K562 (cell line): ENCODE measurements around the gene ADGRG1. TPM values are rescaled to one million over a fixed set of nuclear protein-coding genes. Genes with fewer than 3 reads are reported as not detected.

ENCODE experiments used
- ATAC-seq: fragments of 200-7000 bp; cut with Tn5 transposase; 3 replicates; pipeline ENCODE4 v1.9.1; 2020; ENCODE audit warnings: moderate library complexity
- BruUV-seq: library from RNA; stranded (reverse); fragments of 400-500 nt; replicated peaks from 2 replicates; lab custom pipeline; 2021; lab: Mats Ljungman, UMichigan
- CTCF ChIA-PET: fragments of 300-600 bp; formaldehyde crosslinking; extraction: SDS; loops from one replicate; lab custom pipeline; 2021; ENCODE audit warnings: low intra/inter-chr PET ratio; lab: Yijun Ruan, JAX
- POLR2A ChIA-PET: fragments of 300-600, 350-650 bp; sonication (Branson Sonifier 250); formaldehyde crosslinking; extraction: SDS; loops from one replicate; lab custom pipeline; 2021; ENCODE audit warnings: antibody characterized with exemption, inconsistent platforms; lab: Yijun Ruan, JAX
- DNase-seq, 4 experiments: peaks; one replicate each; pipeline versions ENCODE4 v3.0.0 to v3.0.0-alpha.2; 2011 to 2018; ENCODE audit warnings: low spot score in 3 of 4, mixed read lengths in 3 of 4; ENCODE audit errors: extremely low read depth in 1 of 4
- FAIRE-seq: peaks from 2 replicates; lab custom pipeline; 2011; peaks lifted over from hg19 to GRCh38; lab: Jason Lieb, UNC
- H2AFZ ChIP-seq: 2 replicates; pipeline ENCODE4 v1.6.0; 2011; ENCODE audit warnings: low read depth, low read length, control low read depth, inconsistent platforms
- H3K27ac ChIP-seq: fragments of 200-600 bp; 3 replicates; pipeline ENCODE4 v1.8.0; 2011; ENCODE audit warnings: low read depth, mild to moderate bottlenecking, control low read depth, inconsistent platforms, low read length, moderate library complexity, mixed read lengths; ENCODE audit errors: extremely low read depth
- H3K27me3 ChIP-seq, 2 experiments: fragments of 300-600 bp in 1 of 2; 2 replicates in 1 of 2; 3 replicates in 1 of 2; pipeline versions ENCODE4 v1.6.0 to v1.8.0; 2011; ENCODE audit warnings: inconsistent platforms in 2 of 2, low read length in 2 of 2, mild to moderate bottlenecking in 1 of 2, mixed read lengths in 1 of 2, moderate library complexity in 1 of 2; ENCODE audit not compliant: control insufficient read depth in 2 of 2, insufficient read depth in 2 of 2
- H3K36me3 ChIP-seq: fragments of 300-600 bp; 3 replicates; pipeline ENCODE4 v1.8.0; 2011; ENCODE audit warnings: mild to moderate bottlenecking, low read length, inconsistent platforms; ENCODE audit not compliant: control insufficient read depth, insufficient read depth
- H3K4me1 ChIP-seq, 2 experiments: fragments of 200-600 bp in 1 of 2; replicated peaks in 1 of 2; 2 replicates in 1 of 2; 3 replicates in 1 of 2; pipeline versions ENCODE4 v1.5.1 to v1.8.0; 2011; ENCODE audit warnings: inconsistent platforms in 2 of 2, low read length in 2 of 2, mild to moderate bottlenecking in 1 of 2, mixed read lengths in 1 of 2, moderate library complexity in 1 of 2; ENCODE audit not compliant: control insufficient read depth in 2 of 2, insufficient read depth in 2 of 2
- H3K4me2 ChIP-seq: 2 replicates; pipeline ENCODE4 v1.6.1; 2011; ENCODE audit warnings: low read length, control low read depth, inconsistent platforms, mixed read lengths; ENCODE audit not compliant: insufficient read depth
- H3K4me3 ChIP-seq: fragments of 200-600 bp; sonication (generic), shearing (Covaris generic); 2 replicates; pipeline ENCODE4 v1.5.1; 2016; ENCODE audit warnings: control low read depth, inconsistent platforms
- H3K79me2 ChIP-seq: fragments of 200-600 bp; 3 replicates; pipeline ENCODE4 v1.8.0; 2011; ENCODE audit warnings: low read length, inconsistent platforms; ENCODE audit not compliant: control insufficient read depth, insufficient read depth
- H3K9ac ChIP-seq, 2 experiments: 2 replicates each; pipeline versions ENCODE4 v1.6.0 to v1.6.1; 2011; ENCODE audit warnings: low read depth in 2 of 2, low read length in 2 of 2, control low read depth in 1 of 2, inconsistent platforms in 1 of 2, mild to moderate bottlenecking in 1 of 2, mixed read lengths in 1 of 2; ENCODE audit not compliant: insufficient read depth in 1 of 2
- H3K9me1 ChIP-seq: one replicate; pipeline ENCODE4 v1.6.0; 2011; ENCODE audit warnings: inconsistent platforms, mild to moderate bottlenecking, low read length, moderate library complexity; ENCODE audit not compliant: control insufficient read depth, insufficient read depth
- H3K9me3 ChIP-seq: replicated peaks from 2 replicates; pipeline ENCODE4 v1.5.1; 2011; ENCODE audit warnings: low read depth, low read length, inconsistent platforms; ENCODE audit not compliant: control insufficient read depth, insufficient read depth
- H4K20me1 ChIP-seq: replicated peaks from 2 replicates; pipeline ENCODE4 v1.6.1; 2011; ENCODE audit warnings: low read length, inconsistent platforms, mixed read lengths; ENCODE audit not compliant: control insufficient read depth, insufficient read depth
- CHD4 ChIP-seq: fragments of 200-600 bp; sonication (generic); IDR thresholded peaks from 3 replicates; pipeline ENCODE4 v1.6.1; 2012; ENCODE audit warnings: low read depth, mild to moderate bottlenecking, mixed read lengths, low read length, inconsistent platforms; ENCODE audit not compliant: insufficient read depth, insufficient replicate concordance, poor library complexity, severe bottlenecking
- E2F8 ChIP-seq: fragments of 450-650 bp; IDR thresholded peaks from 2 replicates; pipeline ENCODE4 v1.7.1; 2018; ENCODE audit warnings: mild to moderate bottlenecking, low read depth; ENCODE audit not compliant: partially characterized antibody
- EHMT2 ChIP-seq: fragments of 450-650 bp; IDR thresholded peaks from 2 replicates; pipeline ENCODE4 v1.6.1; 2018; ENCODE audit warnings: antibody characterized with exemption
- ELF2 ChIP-seq: fragments of 250-450 bp; sonication (Bioruptor Pico); IDR thresholded peaks from 2 replicates; pipeline ENCODE4 v1.5.0; 2021; ENCODE audit warnings: mild to moderate bottlenecking
- HSF4 ChIP-seq: fragments of 250-450 bp; sonication (Bioruptor Pico); IDR thresholded peaks from 2 replicates; pipeline ENCODE4 v2.1.2; 2022; ENCODE audit warnings: mild to moderate bottlenecking, moderate library complexity, borderline replicate concordance
- MCM2 ChIP-seq: fragments of 450-650 bp; IDR thresholded peaks from 2 replicates; pipeline ENCODE4 v1.6.1; 2017; ENCODE audit warnings: low read depth, mild to moderate bottlenecking
- PHTF2 ChIP-seq: fragments of 250-450 bp; sonication (Bioruptor Pico); IDR thresholded peaks from 2 replicates; pipeline ENCODE4 v1.5.0; 2021; ENCODE audit warnings: mild to moderate bottlenecking
- PTBP1 ChIP-seq: fragments of 200-400 bp; formaldehyde crosslinking; IDR thresholded peaks from 2 replicates; pipeline ENCODE4 v1.6.1; 2017; ENCODE audit warnings: low read depth, low read length
- VEZF1 ChIP-seq: fragments of 200-800 bp; sonication (Bioruptor generic); IDR thresholded peaks from 2 replicates; pipeline ENCODE4 v1.6.1; 2017; ENCODE audit warnings: missing genetic modification characterization, missing compliant biosample characterization
- ZFP36 ChIP-seq: fragments of 150-350 bp; IDR thresholded peaks from 2 replicates; pipeline ENCODE4 v1.6.1; 2018; ENCODE audit warnings: low read length, low read depth; ENCODE audit not compliant: partially characterized antibody
- ZFPM2 ChIP-seq: fragments of 250-450 bp; sonication (Bioruptor Pico); IDR thresholded peaks from 2 replicates; pipeline ENCODE4 v1.5.1; 2022; ENCODE audit warnings: mild to moderate bottlenecking
- ZNF696 ChIP-seq: fragments of 250-450 bp; sonication (Bioruptor Pico); conservative IDR thresholded peaks from 2 replicates; pipeline ENCODE4 v1.4.0; 2020; ENCODE audit warnings: mild to moderate bottlenecking, moderate library complexity
- WGBS: fragments of 100-300 bp; shearing (Covaris generic); methylation state at CpG from one replicate; pipeline ENCODE4 v1.1.6; 2016; ENCODE audit warnings: low coverage, mixed read lengths; ENCODE audit not compliant: insufficient coverage; ENCODE audit errors: missing lambda C conversion rate; 5-methylcytosine and 5-hydroxymethylcytosine counted together
- in situ Hi-C: fragments of 300-500 bp; cut with MboI; formaldehyde crosslinking; loops from 4 replicates; pipeline ENCODE4 v1.15.0; 2018; ENCODE audit warnings: inconsistent platforms, mixed read lengths
- intact Hi-C: fragments of 100-400 bp; cut with micrococcal nuclease; formaldehyde crosslinking; loops from 2 replicates; pipeline ENCODE4 v1.14.2; 2022
- polyA plus RNA-seq, 8 experiments: library from polyadenylated mRNA; depleted of rRNA in 4 of 8; stranded (reverse) in 5 of 8; unstranded in 3 of 8; fragments of >200 nt; fragmentation: Nextera tagmentation in 2 of 8; fragmentation: Illumina TruSeq in 1 of 8; extraction: Ambion mirVana in 2 of 8; extraction: Trizol in 1 of 8; gene quantifications; 2 replicates each; pipeline versions ENCODE4 v1.2.1 to v1.2.3, GENCODE V29; 2011 to 2014; ENCODE audit warnings: inconsistent platforms in 1 of 8, missing spikeins in 1 of 8
- total RNA-seq, 7 experiments: library from RNA; depleted of rRNA in 6 of 7; stranded (reverse); fragments of >200 nt in 6 of 7; fragmentation: Illumina TruSeq in 2 of 7; extraction: Trizol in 2 of 7; gene quantifications; 2 replicates each; pipeline versions ENCODE4 v1.2.1 to v1.2.3, GENCODE V29; 2011 to 2021; ENCODE audit warnings: low replicate concordance in 1 of 7
- TF ChIP-seq, protein P1 (sequence below): IDR thresholded peaks from 3 replicates; pipeline ENCODE4 v1.6.1; 2011; ENCODE audit warnings: borderline replicate concordance, mild to moderate bottlenecking, moderate library complexity; ENCODE audit not compliant: insufficient read length; ENCODE audit errors: extremely low read depth

Gene ADGRG1
- total and polyA plus RNA-seq, 9 of the 15 experiments (the other 6 are each of a cell fraction or from before 2014, with no cell fraction given) = 0.04 to 0.31 (median 0.16) TPM; not detected in 6

- no peak for FAIRE-seq
- Histone ChIP-seq H4K20me1 (peaks cover 7% of the 10 kb centered on the region; the same call in 1 of the 2 replicates), H3K4me3 (no peak overlapping the region), H3K27ac (no peak overlapping the region), H2AFZ (no peak overlapping the region), H3K36me3 (no peaks in the 10 kb centered on the region), H3K4me2 (no peak overlapping the region), H3K9me3 (peaks cover 3% of the 10 kb centered on the region), H3K27me3 (peaks cover 0 to 5% of the 10 kb centered on the region in 2 experiments; a peak in 2 of 5 replicates), H3K79me2 (no peaks in the 10 kb centered on the region), H3K9me1 (no peaks in the 10 kb centered on the region), H3K4me1 (peaks cover 0 to 6% of the 10 kb centered on the region in 2 experiments; a peak in 2 of 5 replicates), H3K9ac (no peak overlapping the region)
- no peak for DNase-seq
- CTCF ChIA-PET = interaction anchor here (3.5 to 4.4 kb wide), 5 partner anchors 47 to 88 kb away, joined by 19 to 65 read pairs (median 44); partner anchors contain the start of gene KATNB1
- 14% methylated on average over 8 of the region's 10 CpGs for WGBS
- intact Hi-C loops = loop anchor here (5.0 to 10.0 kb wide), 3 partner anchors 90 to 347 kb away; partner anchors contain the start of gene KATNB1
- BruUV-seq = no TSS peak
- no peak for ATAC-seq
- in situ Hi-C loops = loop anchor here (5.0 kb wide), 1 partner anchor 60 kb away; no protein-coding TSS in a partner anchor
- POLR2A ChIA-PET = interaction anchor here (0.5 to 1.3 kb wide), 3 partner anchors 18 to 66 kb away, joined by 3 to 4 read pairs (median 4); no protein-coding TSS in a partner anchor
- TF ChIP-seq VEZF1 (CRISPR knock-in tag) (no peak), PHTF2 (CRISPR knock-in tag) (no peak), CHD4 (no peak), E2F8 (no peak), HSF4 (CRISPR knock-in tag) (no peak), PTBP1 (peak; percentile 69; the same call in 1 of the 2 replicates), ZFP36 (peak; percentile 73), ELF2 (CRISPR knock-in tag) (no peak), ZFPM2 (no peak), EHMT2 (no peak), MCM2 (no peak), ZNF696 (CRISPR knock-in tag) (no peak)
- TF ChIP-seq, protein P1, sequence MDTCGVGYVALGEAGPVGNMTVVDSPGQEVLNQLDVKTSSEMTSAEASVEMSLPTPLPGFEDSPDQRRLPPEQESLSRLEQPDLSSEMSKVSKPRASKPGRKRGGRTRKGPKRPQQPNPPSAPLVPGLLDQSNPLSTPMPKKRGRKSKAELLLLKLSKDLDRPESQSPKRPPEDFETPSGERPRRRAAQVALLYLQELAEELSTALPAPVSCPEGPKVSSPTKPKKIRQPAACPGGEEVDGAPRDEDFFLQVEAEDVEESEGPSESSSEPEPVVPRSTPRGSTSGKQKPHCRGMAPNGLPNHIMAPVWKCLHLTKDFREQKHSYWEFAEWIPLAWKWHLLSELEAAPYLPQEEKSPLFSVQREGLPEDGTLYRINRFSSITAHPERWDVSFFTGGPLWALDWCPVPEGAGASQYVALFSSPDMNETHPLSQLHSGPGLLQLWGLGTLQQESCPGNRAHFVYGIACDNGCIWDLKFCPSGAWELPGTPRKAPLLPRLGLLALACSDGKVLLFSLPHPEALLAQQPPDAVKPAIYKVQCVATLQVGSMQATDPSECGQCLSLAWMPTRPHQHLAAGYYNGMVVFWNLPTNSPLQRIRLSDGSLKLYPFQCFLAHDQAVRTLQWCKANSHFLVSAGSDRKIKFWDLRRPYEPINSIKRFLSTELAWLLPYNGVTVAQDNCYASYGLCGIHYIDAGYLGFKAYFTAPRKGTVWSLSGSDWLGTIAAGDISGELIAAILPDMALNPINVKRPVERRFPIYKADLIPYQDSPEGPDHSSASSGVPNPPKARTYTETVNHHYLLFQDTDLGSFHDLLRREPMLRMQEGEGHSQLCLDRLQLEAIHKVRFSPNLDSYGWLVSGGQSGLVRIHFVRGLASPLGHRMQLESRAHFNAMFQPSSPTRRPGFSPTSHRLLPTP = no peak
Measured at GRCh38 chr16:57647136-57647875, 18.9 kb downstream of the ADGRG1 start.
